Common myeloid progenitor, CD34-positive (primary cell): ENCODE measurements around the gene DPY19L3.

Experiments used
- CTCF ChIA-PET: fragments of 350-600 bp; sonication (Branson Sonifier 250); formaldehyde crosslinking; loops from one replicate; lab custom pipeline; 2021; ENCODE audit warnings: antibody characterized with exemption; lab: Charles Lee
- POLR2A ChIA-PET: fragments of 350-600 bp; sonication (Branson Sonifier 250); formaldehyde crosslinking; loops from one replicate; lab custom pipeline; 2021; ENCODE audit warnings: antibody characterized with exemption; lab: Charles Lee
- DNase-seq, 3 donors: peaks; one replicate each; pipeline versions ENCODE4 v3.0.0 to v3.0.0-alpha.2; 2013
- H3K27ac ChIP-seq, 2 experiments: 1 replicate in 1 of 2; 2 replicates in 1 of 2; pipeline ENCODE4 v1.7.0; 2013; ENCODE audit warnings: inconsistent platforms in 2 of 2, low read length in 2 of 2, mild to moderate bottlenecking in 2 of 2, low read depth in 1 of 2, moderate library complexity in 1 of 2; ENCODE audit not compliant: severe bottlenecking in 2 of 2, insufficient read depth in 1 of 2, poor library complexity in 1 of 2
- H3K27me3 ChIP-seq, 5 experiments: replicated peaks in 2 of 5; 1 replicate in 3 of 5; 2 replicates in 2 of 5; pipeline versions ENCODE4 v1.6.1 to v1.7.0; 2013; ENCODE audit warnings: low read length in 4 of 5, mild to moderate bottlenecking in 2 of 5, moderate library complexity in 2 of 5, inconsistent platforms in 1 of 5; ENCODE audit not compliant: insufficient read depth in 5 of 5, control insufficient read depth in 4 of 5
- H3K36me3 ChIP-seq, 4 experiments: 1 replicate in 2 of 4; 2 replicates in 2 of 4; pipeline versions ENCODE4 v1.6.1 to v1.7.0; 2013; ENCODE audit warnings: low read length in 3 of 4, control low read depth in 1 of 4, mild to moderate bottlenecking in 1 of 4; ENCODE audit not compliant: control insufficient read depth in 4 of 4, insufficient read depth in 4 of 4
- H3K4me1 ChIP-seq, 4 experiments: 1 replicate in 3 of 4; 2 replicates in 1 of 4; pipeline versions ENCODE4 v1.6.1 to v1.7.1; 2013; ENCODE audit warnings: low read length in 3 of 4, mild to moderate bottlenecking in 3 of 4, control low read depth in 1 of 4, inconsistent platforms in 1 of 4, moderate library complexity in 1 of 4; ENCODE audit not compliant: control insufficient read depth in 4 of 4, insufficient read depth in 4 of 4; ENCODE audit errors: control extremely low read depth in 1 of 4
- H3K4me3 ChIP-seq, 7 experiments: 1 replicate in 4 of 7; 2 replicates in 3 of 7; pipeline versions ENCODE4 v1.5.1 to v1.7.0; 2013; ENCODE audit warnings: mild to moderate bottlenecking in 7 of 7, low read length in 6 of 7, moderate library complexity in 6 of 7, inconsistent platforms in 2 of 7, low read depth in 2 of 7, control low read depth in 1 of 7; ENCODE audit not compliant: insufficient read depth in 4 of 7, control insufficient read depth in 1 of 7; ENCODE audit errors: extremely low read depth in 1 of 7
- H3K9me3 ChIP-seq, 5 experiments: 1 replicate in 4 of 5; 2 replicates in 1 of 5; pipeline versions ENCODE4 v1.6.1 to v1.7.1; 2013; ENCODE audit warnings: low read length in 4 of 5, mild to moderate bottlenecking in 2 of 5, inconsistent platforms in 1 of 5, low read depth in 1 of 5, moderate library complexity in 1 of 5; ENCODE audit not compliant: control insufficient read depth in 4 of 5, insufficient read depth in 2 of 5; ENCODE audit errors: control extremely low read depth in 1 of 5
- WGBS: methylation state at CpG from one replicate; pipeline ENCODE4 v1.1.5; 2013; ENCODE audit not compliant: insufficient coverage; 5-methylcytosine and 5-hydroxymethylcytosine counted together

Gene DPY19L3

GRCh38 chr19:32532233-32532632 lies 126.7 kb downstream of the DPY19L3 start:
- CTCF ChIA-PET = no interaction called here

More at GRCh38 chr19:32532233-32532632, 126.7 kb downstream of the DPY19L3 start:
- Histone ChIP-seq H3K27me3 (no peaks in the 10 kb centered on the region), H3K4me3 (no peak overlapping the region), H3K27ac (no peak overlapping the region), H3K4me1 (peaks cover 0 to 3% (median 0%) of the 10 kb centered on the region in 4 experiments), H3K9me3 (peaks cover 0 to 22% (median 8%) of the 10 kb centered on the region in 5 experiments), H3K36me3 (no peaks in the 10 kb centered on the region)
- POLR2A ChIA-PET = no interaction called here
- 41% methylated on average over 3 of the region's 3 CpGs for WGBS
- DNase-seq = peak in 2 of 3 donors; percentile 46 to 52
